ENCODE measurements around the gene TANGO6.
"Not testable (repeated sequence)": the region's sequence is repeated elsewhere in the genome, so short reads cannot be mapped to it uniquely, and the experiment has no call there.

TANGO6 gene

DNA sequence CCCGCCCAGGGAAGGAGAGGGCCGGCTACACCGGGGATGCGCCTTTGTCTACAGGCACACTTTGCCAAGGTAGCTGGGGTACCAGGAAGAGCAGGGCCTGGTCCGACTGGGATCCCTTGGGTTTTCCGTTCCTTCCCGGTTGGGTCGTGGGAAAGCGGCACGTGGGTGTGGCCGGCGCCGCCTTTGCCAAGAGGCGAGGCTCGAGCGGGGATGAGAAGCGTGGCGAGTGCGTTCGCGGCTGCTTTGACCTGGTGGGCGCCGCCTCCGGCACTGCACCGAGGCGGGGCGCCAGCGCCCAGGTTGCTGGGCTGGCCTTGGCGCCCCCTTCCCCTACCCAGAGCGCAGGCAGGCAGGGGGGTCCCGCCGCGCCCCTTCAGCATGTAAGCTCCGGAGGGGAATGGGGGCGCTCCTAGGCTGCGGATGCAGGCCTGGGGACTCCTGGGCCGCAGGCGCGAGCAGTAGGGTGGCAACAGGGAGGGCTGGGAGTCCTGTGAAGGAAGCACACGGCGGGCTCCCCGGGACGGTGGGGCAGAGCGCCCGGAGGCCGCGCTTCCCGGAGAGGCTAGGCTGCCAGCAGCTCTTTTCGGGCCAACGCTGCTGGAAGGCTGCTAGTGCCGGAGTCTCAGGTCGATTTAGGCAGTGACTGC is 264.1 kb downstream of the TANGO6 start:
- no peak for DNase-seq

- no peak for DNase-seq
Measured at GRCh38 chr16:69108064-69108904, 265.0 kb downstream of the TANGO6 start.

GRCh38 chr16:69108905-69109252 is 265.5 kb downstream of the TANGO6 start:
- DNase-seq = no peak

DNA sequence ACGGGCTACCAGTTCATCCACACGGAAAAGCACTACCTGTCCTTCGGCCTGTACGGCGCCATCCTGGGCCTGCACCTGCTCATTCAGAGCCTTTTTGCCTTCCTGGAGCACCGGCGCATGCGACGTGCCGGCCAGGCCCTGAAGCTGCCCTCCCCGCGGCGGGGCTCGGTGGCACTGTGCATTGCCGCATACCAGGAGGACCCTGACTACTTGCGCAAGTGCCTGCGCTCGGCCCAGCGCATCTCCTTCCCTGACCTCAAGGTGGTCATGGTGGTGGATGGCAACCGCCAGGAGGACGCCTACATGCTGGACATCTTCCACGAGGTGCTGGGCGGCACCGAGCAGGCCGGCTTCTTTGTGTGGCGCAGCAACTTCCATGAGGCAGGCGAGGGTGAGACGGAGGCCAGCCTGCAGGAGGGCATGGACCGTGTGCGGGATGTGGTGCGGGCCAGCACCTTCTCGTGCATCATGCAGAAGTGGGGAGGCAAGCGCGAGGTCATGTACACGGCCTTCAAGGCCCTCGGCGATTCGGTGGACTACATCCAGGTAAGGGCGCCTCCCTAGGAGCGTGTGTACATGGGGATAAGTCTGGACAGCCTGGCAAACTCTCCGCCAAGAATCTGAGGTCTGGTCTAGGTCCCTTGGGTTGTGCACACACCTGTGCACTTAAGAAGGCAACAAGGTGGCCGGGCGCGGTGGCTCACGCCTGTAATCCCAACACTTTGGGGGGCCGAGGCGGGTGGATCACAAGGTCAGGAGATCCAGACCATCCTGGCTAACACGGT is 266.3 kb downstream of the TANGO6 start:
- no peak for DNase-seq

DNA sequence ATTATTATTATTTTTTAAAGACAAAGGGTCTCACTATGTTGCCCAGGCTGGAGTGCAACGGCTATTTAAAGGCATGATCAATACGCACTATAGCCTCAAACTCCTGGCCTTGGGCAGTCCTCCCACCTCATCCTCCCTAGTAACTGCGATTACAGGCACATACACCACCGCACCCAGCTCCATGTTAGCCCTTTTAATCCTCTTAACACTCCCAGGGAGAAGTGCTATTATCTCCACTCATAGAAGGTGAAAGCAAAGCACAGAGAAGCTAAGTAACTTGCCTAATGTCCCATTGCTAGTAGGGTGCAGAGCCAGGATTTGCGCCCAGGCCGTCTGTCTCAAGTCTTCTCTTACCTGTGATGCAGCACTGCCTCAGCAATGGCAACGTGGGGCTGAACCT is 267.1 kb downstream of the TANGO6 start:
- DNase-seq = no peak

DNA sequence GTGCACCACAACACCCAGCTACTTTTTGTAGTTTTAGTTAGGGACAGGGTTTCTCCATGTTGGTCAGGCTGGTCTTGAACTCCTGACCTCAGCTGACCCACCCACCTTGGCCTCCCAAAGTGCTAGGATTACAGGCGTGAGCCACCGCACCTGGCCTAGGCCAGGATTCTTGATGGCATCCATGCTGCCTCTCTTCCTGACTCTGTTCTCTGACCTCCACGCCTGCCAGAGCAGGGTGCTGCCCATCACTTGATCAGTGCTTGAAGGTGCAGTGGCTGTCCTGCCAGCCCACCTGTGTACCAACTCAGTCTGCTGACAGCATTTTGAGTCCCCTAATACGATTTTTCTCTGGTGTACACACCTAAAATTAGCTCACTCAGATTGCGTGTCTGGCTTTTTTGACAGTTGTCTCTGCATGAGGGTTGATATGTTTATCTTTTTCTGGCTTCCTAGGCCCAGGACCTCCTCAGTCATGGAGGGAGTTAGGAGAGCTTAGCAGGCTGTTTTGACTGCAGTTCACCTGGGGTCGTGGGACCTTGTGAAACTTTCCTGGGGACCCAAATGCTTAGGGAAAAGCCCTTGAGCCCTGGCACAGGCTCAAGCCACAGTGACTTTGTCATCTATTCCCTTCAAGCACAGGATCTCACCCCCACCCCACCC is 268.0 kb downstream of the TANGO6 start:
- no peak for DNase-seq

GRCh38 chr16:69111876-69112230 is 268.5 kb downstream of the TANGO6 start:
- DNase-seq = no peak

- DNase-seq = peak; percentile 35
Measured at GRCh38 chr16:69112285-69113129, 269.2 kb downstream of the TANGO6 start.

GRCh38 chr16:69113216-69113615 is 269.9 kb downstream of the TANGO6 start:
- DNase-seq = no peak

DNA sequence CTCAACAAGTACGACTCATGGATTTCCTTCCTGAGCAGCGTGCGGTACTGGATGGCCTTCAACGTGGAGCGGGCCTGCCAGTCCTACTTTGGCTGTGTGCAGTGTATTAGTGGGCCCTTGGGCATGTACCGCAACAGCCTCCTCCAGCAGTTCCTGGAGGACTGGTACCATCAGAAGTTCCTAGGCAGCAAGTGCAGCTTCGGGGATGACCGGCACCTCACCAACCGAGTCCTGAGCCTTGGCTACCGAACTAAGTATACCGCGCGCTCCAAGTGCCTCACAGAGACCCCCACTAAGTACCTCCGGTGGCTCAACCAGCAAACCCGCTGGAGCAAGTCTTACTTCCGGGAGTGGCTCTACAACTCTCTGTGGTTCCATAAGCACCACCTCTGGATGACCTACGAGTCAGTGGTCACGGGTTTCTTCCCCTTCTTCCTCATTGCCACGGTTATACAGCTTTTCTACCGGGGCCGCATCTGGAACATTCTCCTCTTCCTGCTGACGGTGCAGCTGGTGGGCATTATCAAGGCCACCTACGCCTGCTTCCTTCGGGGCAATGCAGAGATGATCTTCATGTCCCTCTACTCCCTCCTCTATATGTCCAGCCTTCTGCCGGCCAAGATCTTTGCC is 271.1 kb downstream of the TANGO6 start:
- DNase-seq = no peak

- no peak for DNase-seq
Measured at GRCh38 chr16:69114976-69115355, 271.6 kb downstream of the TANGO6 start.

GRCh38 chr16:69115361-69115760 is 272.0 kb downstream of the TANGO6 start:
- no peak for DNase-seq

DNA sequence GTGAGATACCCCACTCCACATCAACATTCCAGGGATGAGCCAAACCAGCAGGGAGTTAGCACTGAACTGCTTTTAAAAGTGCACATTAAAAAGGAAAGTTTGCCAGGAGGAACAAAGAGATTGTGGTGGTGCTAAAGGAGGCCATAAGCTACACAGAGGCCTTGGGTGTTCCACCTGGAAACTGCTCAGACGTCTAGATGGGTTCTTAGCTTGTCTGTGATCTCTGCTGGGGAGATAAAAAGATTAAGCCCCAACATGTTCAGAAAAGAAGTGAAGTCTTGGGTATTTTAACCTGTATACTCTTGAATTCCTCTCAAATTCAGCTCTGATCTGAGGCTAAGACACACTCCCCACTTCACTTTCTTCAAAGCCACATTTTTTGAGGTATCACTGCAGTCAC is 272.5 kb downstream of the TANGO6 start:
- DNase-seq = no peak

GRCh38 chr16:69116256-69116875 is 273.0 kb downstream of the TANGO6 start:
- DNase-seq = no peak

DNA sequence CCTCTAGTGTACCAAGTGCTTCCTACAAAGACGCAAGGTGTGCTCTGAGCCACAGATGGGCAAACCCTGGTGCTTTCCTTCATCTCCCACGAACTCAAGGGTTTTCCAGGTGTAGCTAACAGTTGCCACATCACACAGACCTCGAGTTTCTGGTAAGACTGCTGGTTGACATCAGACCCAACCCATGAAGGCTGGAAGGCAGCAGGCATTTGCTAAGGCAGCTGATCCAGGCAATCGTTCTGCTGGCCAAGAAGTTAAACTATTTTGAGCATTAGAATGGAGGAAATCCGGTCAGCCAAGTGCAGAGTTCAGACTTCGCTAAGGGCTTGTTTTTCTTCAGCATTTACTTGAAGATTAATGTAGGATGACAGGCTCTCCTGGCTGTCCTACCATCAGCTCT is 273.6 kb downstream of the TANGO6 start:
- no peak for DNase-seq

DNA sequence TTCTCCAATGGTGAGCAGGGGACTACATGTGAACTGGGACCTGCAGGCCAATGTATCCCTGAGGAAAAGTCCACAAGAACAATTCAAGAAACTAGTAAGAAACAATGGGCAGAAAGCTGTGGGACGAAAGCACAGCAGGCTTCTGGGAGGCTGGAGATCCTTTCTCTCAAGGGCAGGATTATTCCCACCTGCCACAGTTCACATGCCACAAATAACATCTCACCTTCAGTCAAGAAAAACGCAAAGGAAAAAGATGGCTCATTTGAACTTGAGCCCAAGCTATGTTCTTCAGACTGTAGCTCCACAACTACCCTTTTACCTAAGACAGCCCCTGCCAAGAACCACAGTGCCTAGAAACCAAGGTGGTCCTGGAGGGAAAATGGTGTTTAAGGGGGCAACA is 275.1 kb downstream of the TANGO6 start:
- no peak for DNase-seq

- no peak for DNase-seq
Measured at GRCh38 chr16:69118994-69119393, 275.7 kb downstream of the TANGO6 start.

DNA sequence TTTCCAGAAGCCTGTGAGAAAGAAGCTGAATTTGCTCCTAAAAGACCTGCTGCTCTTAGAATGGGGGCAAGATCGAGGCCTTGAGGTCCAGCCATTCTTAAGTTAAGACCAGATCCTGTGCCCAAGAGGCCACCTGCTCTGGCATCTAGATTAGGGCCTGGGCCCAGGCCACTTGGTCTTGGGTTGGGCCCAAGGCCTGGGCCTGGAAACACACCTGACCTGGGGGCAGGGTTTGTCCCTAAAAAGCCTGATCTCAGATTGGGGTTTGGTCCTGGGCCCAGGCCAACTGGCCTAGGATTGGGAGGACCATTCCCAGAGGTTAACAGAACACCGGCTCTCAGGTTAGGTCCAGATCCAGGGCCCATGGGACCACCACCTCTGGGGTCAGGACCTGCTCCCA is 276.2 kb downstream of the TANGO6 start:
- no peak for DNase-seq

DNA sequence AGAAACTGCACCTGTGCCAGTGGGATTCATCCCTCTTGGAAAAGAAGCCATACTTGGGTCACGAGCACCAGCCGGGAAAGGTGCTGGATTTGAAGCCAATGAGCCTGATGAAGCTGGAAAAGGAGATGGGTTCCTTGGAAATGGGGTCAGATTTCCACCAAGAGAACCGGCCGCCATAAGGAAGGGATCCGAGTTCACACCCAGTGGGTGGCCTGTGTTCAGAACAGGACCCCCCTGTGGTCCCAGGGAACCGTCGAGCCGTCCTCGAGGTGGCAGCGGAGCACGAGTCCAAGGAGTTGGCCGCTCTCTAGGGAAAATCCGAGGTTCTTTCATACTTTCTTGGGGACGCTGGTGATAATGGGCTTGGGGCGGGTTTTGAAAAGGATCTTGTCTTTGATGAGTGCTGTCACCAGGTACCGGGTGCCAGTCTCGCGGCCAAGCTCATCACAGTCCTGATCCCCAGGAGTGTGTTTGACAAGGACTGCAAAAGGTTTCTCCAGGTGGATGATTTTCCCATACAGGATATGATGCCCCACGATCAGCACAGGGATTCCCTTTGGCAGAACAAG is 276.8 kb downstream of the TANGO6 start:
- no peak for DNase-seq

GRCh38 chr16:69123910-69124309 is 280.6 kb downstream of the TANGO6 start:
- DNase-seq = peak; percentile 75

GRCh38 chr16:69124406-69124805 is 281.1 kb downstream of the TANGO6 start:
- DNase-seq = not testable (repeated sequence)
